ENCODE data around the gene ELOVL5. TPM values are rescaled to one million over a fixed set of nuclear protein-coding genes. Genes with fewer than 3 reads are reported as not detected.

Gene ELOVL5
- total RNA-seq, 1 experiment from 2014 or later, result 218 TPM

DNA sequence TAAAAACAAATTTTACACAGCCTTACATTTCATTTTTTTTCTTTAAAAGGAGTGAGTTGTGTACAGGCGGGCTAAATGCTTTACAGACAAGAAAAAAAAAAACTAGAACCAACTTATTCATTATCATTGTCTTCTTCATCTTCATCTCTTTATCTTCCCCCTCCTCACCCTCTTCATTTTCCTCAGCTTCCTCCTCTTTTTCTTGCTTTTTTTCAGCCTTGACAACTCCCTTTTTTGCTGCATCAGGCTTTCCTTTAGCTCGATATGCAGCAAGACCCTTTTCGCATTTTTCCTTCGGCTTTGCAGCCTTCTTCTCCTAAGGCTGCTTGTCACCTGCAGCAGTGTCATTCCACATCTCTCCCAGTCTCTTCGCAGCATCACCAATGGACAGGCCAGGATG is 113.2 kb downstream of the ELOVL5 start:
- CTCF ChIA-PET, result no interaction called here
- POLR2A ChIA-PET, result no interaction called here
- H3K36me3 ChIP-seq (ENCODE audit: control insufficient read depth, insufficient read depth, low read length), result no peaks in the 10 kb centered on the region
- no peaks in the 10 kb centered on the region for H3K27me3 ChIP-seq (ENCODE audit: control insufficient read depth, insufficient read depth, low read length)
- ATAC-seq (no peak), DNase-seq (ENCODE audit: low read depth, low spot score) (no peak)
- no peak overlapping the region for H3K4me3 ChIP-seq (ENCODE audit: low read depth in 2 of 2, low read length in 2 of 2)
- no TSS peak for BruUV-seq (replicated peaks)
- no peaks in the 10 kb centered on the region for H3K4me1 ChIP-seq (ENCODE audit: control insufficient read depth, insufficient read depth, low read length)
- TF ChIP-seq, protein P1, sequence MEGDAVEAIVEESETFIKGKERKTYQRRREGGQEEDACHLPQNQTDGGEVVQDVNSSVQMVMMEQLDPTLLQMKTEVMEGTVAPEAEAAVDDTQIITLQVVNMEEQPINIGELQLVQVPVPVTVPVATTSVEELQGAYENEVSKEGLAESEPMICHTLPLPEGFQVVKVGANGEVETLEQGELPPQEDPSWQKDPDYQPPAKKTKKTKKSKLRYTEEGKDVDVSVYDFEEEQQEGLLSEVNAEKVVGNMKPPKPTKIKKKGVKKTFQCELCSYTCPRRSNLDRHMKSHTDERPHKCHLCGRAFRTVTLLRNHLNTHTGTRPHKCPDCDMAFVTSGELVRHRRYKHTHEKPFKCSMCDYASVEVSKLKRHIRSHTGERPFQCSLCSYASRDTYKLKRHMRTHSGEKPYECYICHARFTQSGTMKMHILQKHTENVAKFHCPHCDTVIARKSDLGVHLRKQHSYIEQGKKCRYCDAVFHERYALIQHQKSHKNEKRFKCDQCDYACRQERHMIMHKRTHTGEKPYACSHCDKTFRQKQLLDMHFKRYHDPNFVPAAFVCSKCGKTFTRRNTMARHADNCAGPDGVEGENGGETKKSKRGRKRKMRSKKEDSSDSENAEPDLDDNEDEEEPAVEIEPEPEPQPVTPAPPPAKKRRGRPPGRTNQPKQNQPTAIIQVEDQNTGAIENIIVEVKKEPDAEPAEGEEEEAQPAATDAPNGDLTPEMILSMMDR (IDR thresholded peaks at IDR 0.05), result no peak
- TF ChIP-seq POLR2AphosphoS5 (IDR thresholded peaks at IDR 0.05; ENCODE audit: low read depth, low read length) (no peak), TCF7L2 (IDR thresholded peaks at IDR 0.05; ENCODE audit: low read depth, low read length) (no peak), SIN3A (IDR thresholded peaks at IDR 0.05; ENCODE audit: borderline replicate concordance, insufficient read depth, low read depth, low read length) (no peak)
- TF ChIP-seq, protein P2, sequence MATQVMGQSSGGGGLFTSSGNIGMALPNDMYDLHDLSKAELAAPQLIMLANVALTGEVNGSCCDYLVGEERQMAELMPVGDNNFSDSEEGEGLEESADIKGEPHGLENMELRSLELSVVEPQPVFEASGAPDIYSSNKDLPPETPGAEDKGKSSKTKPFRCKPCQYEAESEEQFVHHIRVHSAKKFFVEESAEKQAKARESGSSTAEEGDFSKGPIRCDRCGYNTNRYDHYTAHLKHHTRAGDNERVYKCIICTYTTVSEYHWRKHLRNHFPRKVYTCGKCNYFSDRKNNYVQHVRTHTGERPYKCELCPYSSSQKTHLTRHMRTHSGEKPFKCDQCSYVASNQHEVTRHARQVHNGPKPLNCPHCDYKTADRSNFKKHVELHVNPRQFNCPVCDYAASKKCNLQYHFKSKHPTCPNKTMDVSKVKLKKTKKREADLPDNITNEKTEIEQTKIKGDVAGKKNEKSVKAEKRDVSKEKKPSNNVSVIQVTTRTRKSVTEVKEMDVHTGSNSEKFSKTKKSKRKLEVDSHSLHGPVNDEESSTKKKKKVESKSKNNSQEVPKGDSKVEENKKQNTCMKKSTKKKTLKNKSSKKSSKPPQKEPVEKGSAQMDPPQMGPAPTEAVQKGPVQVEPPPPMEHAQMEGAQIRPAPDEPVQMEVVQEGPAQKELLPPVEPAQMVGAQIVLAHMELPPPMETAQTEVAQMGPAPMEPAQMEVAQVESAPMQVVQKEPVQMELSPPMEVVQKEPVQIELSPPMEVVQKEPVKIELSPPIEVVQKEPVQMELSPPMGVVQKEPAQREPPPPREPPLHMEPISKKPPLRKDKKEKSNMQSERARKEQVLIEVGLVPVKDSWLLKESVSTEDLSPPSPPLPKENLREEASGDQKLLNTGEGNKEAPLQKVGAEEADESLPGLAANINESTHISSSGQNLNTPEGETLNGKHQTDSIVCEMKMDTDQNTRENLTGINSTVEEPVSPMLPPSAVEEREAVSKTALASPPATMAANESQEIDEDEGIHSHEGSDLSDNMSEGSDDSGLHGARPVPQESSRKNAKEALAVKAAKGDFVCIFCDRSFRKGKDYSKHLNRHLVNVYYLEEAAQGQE (IDR thresholded peaks at IDR 0.05; ENCODE audit: insufficient read depth in 1 of 2, low read depth in 2 of 2, low read length in 1 of 2), result no peak
- in situ Hi-C loops (cut with HindIII; ENCODE audit: low pct_unique_long_range_greater_than_20kb, low sequenced_read_pairs) (no loop called here), intact Hi-C loops (cut with micrococcal nuclease; ENCODE audit: unreplicated experiment) (no loop called here)
- H3K27ac ChIP-seq (ENCODE audit: low read length), result no peak overlapping the region
- no peaks in the 10 kb centered on the region for H3K9me3 ChIP-seq (ENCODE audit: control insufficient read depth, insufficient read depth, low read depth, low read length)

DNA sequence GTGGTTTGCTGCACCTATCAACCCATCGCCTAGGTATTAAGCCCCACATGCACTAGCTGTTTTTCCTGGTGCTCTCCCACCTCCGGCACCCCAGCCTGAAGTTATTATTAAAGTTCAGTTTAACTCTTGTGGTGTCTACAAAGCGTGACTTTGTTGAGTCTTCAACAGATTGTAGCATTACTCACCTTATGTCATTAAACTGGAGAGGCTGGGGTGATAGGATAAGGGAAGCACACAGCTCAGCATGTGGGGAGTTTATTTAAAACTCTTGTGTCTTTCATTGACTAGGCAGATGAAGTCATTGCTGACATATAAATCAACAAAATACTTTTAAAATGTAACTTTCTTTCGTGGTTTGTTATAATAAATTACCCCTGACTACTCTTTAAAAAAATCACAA is 115.4 kb downstream of the ELOVL5 start:
- ChIA-PET CTCF (no interaction called here), POLR2A (no interaction called here)
- no TSS peak for BruUV-seq (replicated peaks)
- in situ Hi-C loops (cut with HindIII; ENCODE audit: low pct_unique_long_range_greater_than_20kb, low sequenced_read_pairs), result no loop called here
- H3K27ac ChIP-seq (ENCODE audit: low read length), result no peak overlapping the region
- no peaks in the 10 kb centered on the region for H3K27me3 ChIP-seq (ENCODE audit: control insufficient read depth, insufficient read depth, low read length)
- no peaks in the 10 kb centered on the region for H3K36me3 ChIP-seq (ENCODE audit: control insufficient read depth, insufficient read depth, low read length)
- no peaks in the 10 kb centered on the region for H3K4me1 ChIP-seq (ENCODE audit: control insufficient read depth, insufficient read depth, low read length)
- no peak overlapping the region for H3K4me3 ChIP-seq (ENCODE audit: low read depth in 2 of 2, low read length in 2 of 2)
- DNase-seq (ENCODE audit: low read depth, low spot score) (no peak), ATAC-seq (no peak)
- H3K9me3 ChIP-seq (ENCODE audit: control insufficient read depth, insufficient read depth, low read depth, low read length), result no peaks in the 10 kb centered on the region
- TF ChIP-seq POLR2AphosphoS5 (IDR thresholded peaks at IDR 0.05; ENCODE audit: low read depth, low read length) (no peak), SIN3A (IDR thresholded peaks at IDR 0.05; ENCODE audit: borderline replicate concordance, insufficient read depth, low read depth, low read length) (no peak), TCF7L2 (IDR thresholded peaks at IDR 0.05; ENCODE audit: low read depth, low read length) (no peak)
- TF ChIP-seq, protein P1 (IDR thresholded peaks at IDR 0.05), result no peak
- TF ChIP-seq, protein P2 (IDR thresholded peaks at IDR 0.05; ENCODE audit: insufficient read depth in 1 of 2, low read depth in 2 of 2, low read length in 1 of 2), result no peak
- intact Hi-C loops (cut with micrococcal nuclease; ENCODE audit: unreplicated experiment), result no loop called here
